Immature natural killer cell (primary cell): ENCODE measurements around the gene TMEM217. TPM values are rescaled to one million over a fixed set of nuclear protein-coding genes. Genes with fewer than 3 reads are reported as not detected.
"Not testable (repeated sequence)": the region's sequence is repeated elsewhere in the genome, so short reads cannot be mapped to it uniquely, and the experiment has no call there.

Experiments
- DNase-seq, 3 donors: peaks; one replicate each; pipeline ENCODE4 v3.0.0; 2022; ENCODE audit warnings: mixed read lengths in 1 of 3
- H3K27ac Mint-ChIP-seq, 6 donors: one replicate each; pipeline ENCODE4 v1.8.0; 2020; ENCODE audit warnings: mixed read lengths in 6 of 6, mild to moderate bottlenecking in 5 of 6, inconsistent platforms in 4 of 6, moderate library complexity in 3 of 6
- H3K27me3 Mint-ChIP-seq, 3 donors: one replicate each; pipeline ENCODE4 v1.8.0; 2020 to 2021; ENCODE audit warnings: low read depth in 3 of 3, mild to moderate bottlenecking in 3 of 3, mixed read lengths in 3 of 3, moderate library complexity in 3 of 3, inconsistent platforms in 1 of 3
- H3K36me3 Mint-ChIP-seq, 3 donors: one replicate each; pipeline ENCODE4 v1.8.0; 2020; ENCODE audit warnings: mixed read lengths in 3 of 3, inconsistent platforms in 2 of 3, mild to moderate bottlenecking in 2 of 3
- H3K4me1 Mint-ChIP-seq, 2 donors: one replicate each; pipeline ENCODE4 v1.8.0; 2020; ENCODE audit warnings: inconsistent platforms in 2 of 2, mild to moderate bottlenecking in 2 of 2, mixed read lengths in 2 of 2, moderate library complexity in 1 of 2
- H3K4me3 Mint-ChIP-seq, 5 donors: one replicate each; pipeline ENCODE4 v1.8.0; 2020; ENCODE audit warnings: mild to moderate bottlenecking in 5 of 5, mixed read lengths in 5 of 5, inconsistent platforms in 3 of 5, moderate library complexity in 3 of 5
- H3K9me3 Mint-ChIP-seq, 6 donors: one replicate each; pipeline ENCODE4 v1.8.0; 2020; ENCODE audit warnings: mild to moderate bottlenecking in 6 of 6, mixed read lengths in 6 of 6, inconsistent platforms in 4 of 6, moderate library complexity in 3 of 6
- polyA plus RNA-seq, 3 donors: library from polyadenylated mRNA; unstranded; fragments of 300-500 nt; fragmentation: Illumina TruSeq; gene quantifications; one replicate each; pipeline ENCODE4 v1.2.3, GENCODE V29; 2021

TMEM217 gene
- polyA plus RNA-seq, 3 donors from 2014 or later: 0.23 to 0.32 TPM; not detected in 1

- H3K27me3 Mint-ChIP-seq: peaks cover 0 to 3% (median 0%) of the 10 kb centered on the region in 3 donors
- H3K4me1 Mint-ChIP-seq: peaks cover 62 to 70% of the 10 kb centered on the region in 2 donors
- peak overlapping the region in 3 of 6 donors; percentile 34 to 51 (median 34) for H3K27ac Mint-ChIP-seq
- peaks cover 0 to 7% (median 0%) of the 10 kb centered on the region in 3 donors for H3K36me3 Mint-ChIP-seq
- DNase-seq: no peak
- H3K9me3 Mint-ChIP-seq: no peaks in the 10 kb centered on the region
- H3K4me3 Mint-ChIP-seq: peak overlapping the region in 3 of 5 donors; percentile 30 to 59 (median 56)
Observed at GRCh38 chr6:37188962-37189510, 68.9 kb downstream of the TMEM217 start.

GRCh38 chr6:37187321-37188022 lies 70.5 kb downstream of the TMEM217 start:
- Mint-ChIP-seq H3K36me3 (peaks cover 0 to 7% (median 0%) of the 10 kb centered on the region in 3 donors), H3K9me3 (no peaks in the 10 kb centered on the region), H3K27me3 (peaks cover 0 to 9% (median 0%) of the 10 kb centered on the region in 3 donors), H3K4me3 (peak overlapping the region; percentile 62 to 76 (median 69)), H3K27ac (peak overlapping the region; percentile 43 to 92 (median 82)), H3K4me1 (peaks cover 68 to 75% of the 10 kb centered on the region in 2 donors)
- no peak for DNase-seq

GRCh38 chr6:37185949-37186720 lies 71.8 kb downstream of the TMEM217 start:
- not testable (repeated sequence) for H3K9me3 Mint-ChIP-seq, DNase-seq, H3K27me3 Mint-ChIP-seq, H3K36me3 Mint-ChIP-seq
- H3K4me1 Mint-ChIP-seq: peaks cover 73 to 76% of the 10 kb centered on the region in 2 donors
- peak overlapping the region; percentile 43 to 89 (median 86) for H3K27ac Mint-ChIP-seq
- H3K4me3 Mint-ChIP-seq: peak overlapping the region; percentile 55 to 70 (median 65)

- Mint-ChIP-seq H3K27ac (peak overlapping the region; percentile 88 to 97 (median 94)), H3K27me3 (peaks cover 0 to 6% (median 0%) of the 10 kb centered on the region in 3 donors), H3K9me3 (no peaks in the 10 kb centered on the region), H3K36me3 (peaks cover 0 to 7% (median 0%) of the 10 kb centered on the region in 3 donors), H3K4me3 (peak overlapping the region; percentile 48 to 80 (median 76)), H3K4me1 (peaks cover 77 to 78% of the 10 kb centered on the region in 2 donors)
- DNase-seq: peak; percentile 81 to 84 (median 83)
Observed at GRCh38 chr6:37182736-37183590, 75.0 kb downstream of the TMEM217 start.

GRCh38 chr6:37180610-37181009 lies 77.3 kb downstream of the TMEM217 start:
- DNase-seq, H3K9me3 Mint-ChIP-seq, H3K27me3 Mint-ChIP-seq: not testable (repeated sequence)
- peak overlapping the region; percentile 46 to 88 (median 74) for H3K27ac Mint-ChIP-seq
- peaks cover 77 to 79% of the 10 kb centered on the region in 2 donors for H3K4me1 Mint-ChIP-seq
- H3K4me3 Mint-ChIP-seq: peak overlapping the region in 2 of 5 donors; percentile 25 to 36
- peaks cover 3 to 13% (median 12%) of the 10 kb centered on the region in 3 donors for H3K36me3 Mint-ChIP-seq

GRCh38 chr6:37180075-37180474 lies 77.9 kb downstream of the TMEM217 start:
- H3K27me3 Mint-ChIP-seq: peaks cover 0 to 6% (median 0%) of the 10 kb centered on the region in 3 donors
- H3K4me1 Mint-ChIP-seq: peaks cover 79 to 80% of the 10 kb centered on the region in 2 donors
- H3K9me3 Mint-ChIP-seq: no peaks in the 10 kb centered on the region
- peak overlapping the region in 1 of 5 donors; percentile 59 for H3K4me3 Mint-ChIP-seq
- H3K27ac Mint-ChIP-seq: peak overlapping the region; percentile 41 to 88 (median 71)
- peaks cover 9 to 18% (median 18%) of the 10 kb centered on the region in 3 donors for H3K36me3 Mint-ChIP-seq
- no peak for DNase-seq

GRCh38 chr6:37177935-37178517 lies 79.9 kb downstream of the TMEM217 start:
- Mint-ChIP-seq H3K4me3 (peak overlapping the region in 4 of 5 donors; percentile 48 to 70 (median 66)), H3K27ac (peak overlapping the region; percentile 78 to 96 (median 90)), H3K27me3 (peaks cover 0 to 2% (median under 1%) of the 10 kb centered on the region in 3 donors), H3K36me3 (peaks cover 29 to 38% (median 38%) of the 10 kb centered on the region in 3 donors), H3K4me1 (peaks cover 85 to 87% of the 10 kb centered on the region in 2 donors), H3K9me3 (no peaks in the 10 kb centered on the region)
- DNase-seq: no peak

- H3K27ac Mint-ChIP-seq: peak overlapping the region; percentile 78 to 96 (median 90)
- no peak for DNase-seq
- no peaks in the 10 kb centered on the region for H3K9me3 Mint-ChIP-seq
- peaks cover 36 to 46% (median 44%) of the 10 kb centered on the region in 3 donors for H3K36me3 Mint-ChIP-seq
- H3K4me1 Mint-ChIP-seq: peaks cover 85 to 87% of the 10 kb centered on the region in 2 donors
- H3K27me3 Mint-ChIP-seq: peaks cover 0 to 3% (median 1%) of the 10 kb centered on the region in 3 donors
- H3K4me3 Mint-ChIP-seq: peak overlapping the region; percentile 17 to 70 (median 65)
Observed at GRCh38 chr6:37177077-37177934, 80.6 kb downstream of the TMEM217 start.

GRCh38 chr6:37176268-37177076 lies 81.5 kb downstream of the TMEM217 start:
- Mint-ChIP-seq H3K9me3 (no peaks in the 10 kb centered on the region), H3K27ac (peak overlapping the region; percentile 88 to 96 (median 94)), H3K4me3 (peak overlapping the region; percentile 94 to 98 (median 96)), H3K27me3 (peaks cover 8 to 9% (median 9%) of the 10 kb centered on the region in 3 donors), H3K36me3 (peaks cover 42 to 54% (median 52%) of the 10 kb centered on the region in 3 donors), H3K4me1 (peaks cover 80 to 84% of the 10 kb centered on the region in 2 donors)
- DNase-seq: no peak

GRCh38 chr6:37175332-37176267 lies 82.3 kb downstream of the TMEM217 start:
- peak overlapping the region; percentile 94 to 98 (median 96) for H3K4me3 Mint-ChIP-seq
- H3K4me1 Mint-ChIP-seq: peaks cover 72 to 77% of the 10 kb centered on the region in 2 donors
- peaks cover 0 to 2% (median 0%) of the 10 kb centered on the region in 6 donors for H3K9me3 Mint-ChIP-seq
- H3K27me3 Mint-ChIP-seq: peaks cover 13 to 14% (median 13%) of the 10 kb centered on the region in 3 donors
- H3K36me3 Mint-ChIP-seq: peaks cover 45 to 58% (median 55%) of the 10 kb centered on the region in 3 donors
- DNase-seq: peak in 1 of 3 donors; percentile 28
- H3K27ac Mint-ChIP-seq: peak overlapping the region; percentile 88 to 96 (median 94)
